ENCODE measurements around the gene TSPAN18.

DNA sequence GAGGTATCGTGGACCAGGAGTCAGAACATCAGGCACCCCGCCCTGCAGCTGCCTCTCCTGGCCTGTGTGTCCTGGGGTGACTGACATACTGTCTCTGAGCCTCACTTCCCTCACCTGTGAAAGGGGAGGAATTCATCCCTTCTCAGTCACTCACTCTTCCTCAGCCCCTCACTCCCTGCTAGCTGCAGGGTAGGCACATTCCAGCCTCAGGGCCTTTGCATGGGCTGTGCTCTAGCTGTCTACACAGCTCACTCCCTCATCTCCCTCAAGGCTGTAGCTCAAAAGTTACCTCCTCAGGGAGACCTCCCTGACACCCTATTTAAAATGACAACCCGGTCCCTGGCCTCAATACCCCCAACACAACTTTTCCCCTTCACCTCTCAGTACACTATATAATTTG lies 221.4 kb downstream of the TSPAN18 start:
- no peak for TF ChIP-seq CTCF (IDR thresholded peaks at IDR 0.05)
- no peak for TF ChIP-seq POLR2A (IDR thresholded peaks at IDR 0.05)
